ENCODE results near the gene ADAMTS6. TPM values are rescaled to one million over a fixed set of nuclear protein-coding genes. Genes with fewer than 3 reads are reported as not detected.
A peak's percentile ranks its signal among the peaks of the same experiment; 100 is the strongest.

ADAMTS6 gene
- total and polyA plus RNA-seq, 2 of the 13 experiments (the other 11 are each of a cell fraction or from before 2014, with no cell fraction given) = 3.1 to 8.2 TPM

DNA sequence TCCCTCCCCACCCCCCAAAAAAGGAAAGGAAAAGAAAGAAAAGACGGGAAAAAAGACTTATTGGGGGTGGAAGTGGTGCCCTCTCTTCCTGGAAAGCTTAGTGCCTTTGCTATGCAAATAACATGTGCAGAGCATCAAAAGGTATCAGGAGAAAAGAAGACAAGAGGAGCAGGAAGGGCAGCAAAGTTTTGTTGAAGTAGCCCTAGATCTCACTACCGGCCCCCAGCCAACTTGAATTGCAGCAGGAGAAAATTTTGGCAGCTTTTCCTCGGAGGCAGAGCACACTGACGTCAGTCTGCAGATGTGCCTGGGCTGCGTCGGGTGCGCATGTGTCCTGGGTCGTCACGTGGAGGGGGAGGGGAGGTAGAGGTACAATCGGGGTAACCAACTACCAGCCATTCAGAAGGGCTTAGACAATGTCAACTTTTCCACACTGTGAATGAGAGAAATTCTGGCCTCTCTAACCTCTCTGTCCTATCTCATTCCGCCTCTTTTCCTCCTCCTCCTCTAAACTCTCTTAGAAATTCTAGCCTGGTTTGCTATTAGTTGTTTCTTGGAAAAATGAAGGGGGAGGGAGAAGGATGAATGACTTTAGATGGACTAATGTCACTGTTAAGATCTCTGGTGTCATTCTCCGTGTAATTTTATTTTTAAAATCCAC, at the start of gene ADAMTS6 (continued):
- TF ChIP-seq, protein P1, sequence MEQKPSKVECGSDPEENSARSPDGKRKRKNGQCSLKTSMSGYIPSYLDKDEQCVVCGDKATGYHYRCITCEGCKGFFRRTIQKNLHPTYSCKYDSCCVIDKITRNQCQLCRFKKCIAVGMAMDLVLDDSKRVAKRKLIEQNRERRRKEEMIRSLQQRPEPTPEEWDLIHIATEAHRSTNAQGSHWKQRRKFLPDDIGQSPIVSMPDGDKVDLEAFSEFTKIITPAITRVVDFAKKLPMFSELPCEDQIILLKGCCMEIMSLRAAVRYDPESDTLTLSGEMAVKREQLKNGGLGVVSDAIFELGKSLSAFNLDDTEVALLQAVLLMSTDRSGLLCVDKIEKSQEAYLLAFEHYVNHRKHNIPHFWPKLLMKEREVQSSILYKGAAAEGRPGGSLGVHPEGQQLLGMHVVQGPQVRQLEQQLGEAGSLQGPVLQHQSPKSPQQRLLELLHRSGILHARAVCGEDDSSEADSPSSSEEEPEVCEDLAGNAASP (CRISPR knock-in tag; IDR thresholded peaks at IDR 0.05; ENCODE audit: borderline replicate concordance) = no peak; the same call in 1 of the 2 replicates
- TF ChIP-seq CHCHD3 (CRISPR knock-in tag; IDR thresholded peaks at IDR 0.05) = no peak
- no peak for TF ChIP-seq FUBP1 (CRISPR knock-in tag; IDR thresholded peaks at IDR 0.05; ENCODE audit: borderline replicate concordance)
- TF ChIP-seq, protein P2, sequence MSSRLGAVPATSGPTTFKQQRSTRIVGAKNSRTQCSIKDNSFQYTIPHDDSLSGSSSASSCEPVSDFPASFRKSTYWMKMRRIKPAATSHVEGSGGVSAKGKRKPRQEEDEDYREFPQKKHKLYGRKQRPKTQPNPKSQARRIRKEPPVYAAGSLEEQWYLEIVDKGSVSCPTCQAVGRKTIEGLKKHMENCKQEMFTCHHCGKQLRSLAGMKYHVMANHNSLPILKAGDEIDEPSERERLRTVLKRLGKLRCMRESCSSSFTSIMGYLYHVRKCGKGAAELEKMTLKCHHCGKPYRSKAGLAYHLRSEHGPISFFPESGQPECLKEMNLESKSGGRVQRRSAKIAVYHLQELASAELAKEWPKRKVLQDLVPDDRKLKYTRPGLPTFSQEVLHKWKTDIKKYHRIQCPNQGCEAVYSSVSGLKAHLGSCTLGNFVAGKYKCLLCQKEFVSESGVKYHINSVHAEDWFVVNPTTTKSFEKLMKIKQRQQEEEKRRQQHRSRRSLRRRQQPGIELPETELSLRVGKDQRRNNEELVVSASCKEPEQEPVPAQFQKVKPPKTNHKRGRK (CRISPR knock-in tag; IDR thresholded peaks at IDR 0.05) = no peak
- no peak for TF ChIP-seq ZFP82 (CRISPR knock-in tag; IDR thresholded peaks at IDR 0.05; ENCODE audit: borderline replicate concordance)
- TF ChIP-seq CREB1 (IDR thresholded peaks at IDR 0.05) = peak; percentile 85
- 0 out of 2 replicates have a peak, but pooled peaks have one; percentile 24 for TF ChIP-seq CREB1 (CRISPR knock-in tag; IDR thresholded peaks at IDR 0.05)
- TF ChIP-seq ZNF180 (CRISPR knock-in tag; IDR thresholded peaks at IDR 0.05; ENCODE audit: borderline replicate concordance, low read depth) = no peak
- TF ChIP-seq ZSCAN9 (CRISPR knock-in tag; IDR thresholded peaks at IDR 0.05; ENCODE audit: borderline replicate concordance) = no peak
- TF ChIP-seq, protein P3, sequence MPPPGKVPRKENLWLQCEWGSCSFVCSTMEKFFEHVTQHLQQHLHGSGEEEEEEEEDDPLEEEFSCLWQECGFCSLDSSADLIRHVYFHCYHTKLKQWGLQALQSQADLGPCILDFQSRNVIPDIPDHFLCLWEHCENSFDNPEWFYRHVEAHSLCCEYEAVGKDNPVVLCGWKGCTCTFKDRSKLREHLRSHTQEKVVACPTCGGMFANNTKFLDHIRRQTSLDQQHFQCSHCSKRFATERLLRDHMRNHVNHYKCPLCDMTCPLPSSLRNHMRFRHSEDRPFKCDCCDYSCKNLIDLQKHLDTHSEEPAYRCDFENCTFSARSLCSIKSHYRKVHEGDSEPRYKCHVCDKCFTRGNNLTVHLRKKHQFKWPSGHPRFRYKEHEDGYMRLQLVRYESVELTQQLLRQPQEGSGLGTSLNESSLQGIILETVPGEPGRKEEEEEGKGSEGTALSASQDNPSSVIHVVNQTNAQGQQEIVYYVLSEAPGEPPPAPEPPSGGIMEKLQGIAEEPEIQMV (CRISPR knock-in tag; IDR thresholded peaks at IDR 0.05; ENCODE audit: low read depth) = 0 out of 2 replicates have a peak, but pooled peaks have one; percentile 32
- TF ChIP-seq EHMT2 (IDR thresholded peaks at IDR 0.05; ENCODE audit: borderline replicate concordance, low read depth, low read length) = no peak
- TF ChIP-seq ZNF770 (CRISPR knock-in tag; IDR thresholded peaks at IDR 0.05) = no peak
- no peak for TF ChIP-seq ZKSCAN5 (CRISPR knock-in tag; IDR thresholded peaks at IDR 0.05)
- TF ChIP-seq ZNF562 (CRISPR knock-in tag; IDR thresholded peaks at IDR 0.05; ENCODE audit: borderline replicate concordance) = no peak
- no peak for TF ChIP-seq SRSF1 (optimal IDR thresholded peaks at IDR 0.05; ENCODE audit: low read depth, low read length)
- no peak for TF ChIP-seq ZNF383 (CRISPR knock-in tag; IDR thresholded peaks at IDR 0.05; ENCODE audit: borderline replicate concordance)
